Loucy (cell line): ENCODE measurements around the gene RNF32.

Experiments
- EZH2phosphoT487 ChIP-seq: fragments of 200-600 bp; IDR thresholded peaks from 2 replicates; pipeline ENCODE4 v1.6.1; 2018; ENCODE audit warnings: antibody characterized with exemption, mild to moderate bottlenecking, moderate library complexity, borderline replicate concordance
- TF ChIP-seq, protein P1 (sequence below): fragments of 200-600 bp; sonication (generic); conservative IDR thresholded peaks from 2 replicates; pipeline ENCODE4 v1.5.1; 2014; ENCODE audit warnings: mild to moderate bottlenecking, antibody characterized with exemption, low read length

DNA sequence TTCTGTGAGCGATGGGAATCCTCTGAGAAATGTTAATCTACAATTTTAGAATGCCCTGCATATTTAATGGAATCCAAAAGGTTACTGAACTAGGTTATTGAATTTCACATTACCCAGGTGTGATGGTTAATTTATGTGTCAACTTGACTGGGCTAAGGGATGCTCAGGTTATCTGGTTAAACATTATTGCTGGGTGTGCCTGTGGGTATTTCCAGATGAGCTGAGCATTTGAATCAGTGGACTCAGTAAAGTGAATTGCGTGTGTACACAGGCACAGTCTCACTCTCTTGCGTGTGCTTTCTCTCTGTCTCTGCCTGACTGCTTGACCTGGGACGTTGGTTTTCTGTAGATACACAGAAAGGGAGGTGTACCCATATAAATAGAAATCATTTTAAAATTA is 21.7 kb downstream of the RNF32 start:
- TF ChIP-seq, protein P1, sequence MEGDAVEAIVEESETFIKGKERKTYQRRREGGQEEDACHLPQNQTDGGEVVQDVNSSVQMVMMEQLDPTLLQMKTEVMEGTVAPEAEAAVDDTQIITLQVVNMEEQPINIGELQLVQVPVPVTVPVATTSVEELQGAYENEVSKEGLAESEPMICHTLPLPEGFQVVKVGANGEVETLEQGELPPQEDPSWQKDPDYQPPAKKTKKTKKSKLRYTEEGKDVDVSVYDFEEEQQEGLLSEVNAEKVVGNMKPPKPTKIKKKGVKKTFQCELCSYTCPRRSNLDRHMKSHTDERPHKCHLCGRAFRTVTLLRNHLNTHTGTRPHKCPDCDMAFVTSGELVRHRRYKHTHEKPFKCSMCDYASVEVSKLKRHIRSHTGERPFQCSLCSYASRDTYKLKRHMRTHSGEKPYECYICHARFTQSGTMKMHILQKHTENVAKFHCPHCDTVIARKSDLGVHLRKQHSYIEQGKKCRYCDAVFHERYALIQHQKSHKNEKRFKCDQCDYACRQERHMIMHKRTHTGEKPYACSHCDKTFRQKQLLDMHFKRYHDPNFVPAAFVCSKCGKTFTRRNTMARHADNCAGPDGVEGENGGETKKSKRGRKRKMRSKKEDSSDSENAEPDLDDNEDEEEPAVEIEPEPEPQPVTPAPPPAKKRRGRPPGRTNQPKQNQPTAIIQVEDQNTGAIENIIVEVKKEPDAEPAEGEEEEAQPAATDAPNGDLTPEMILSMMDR, result no peak
- no peak for TF ChIP-seq EZH2phosphoT487
